ENCODE data around the gene KPNA4.

The KPNA4 gene

GRCh38 chr3:160449636-160450598 is 115.5 kb downstream of the KPNA4 start, which contains the start of gene TRIM59:
Gene TRIM59, minus strand, starts transcription at chr3:160449786. Its CDS starts 10,603 bp downstream, at chr3:160439183.
- DNase-seq (ENCODE audit: low read depth): peak; percentile 93

GRCh38 chr3:160448845-160449635 is 116.3 kb downstream of the KPNA4 start:
- DNase-seq (ENCODE audit: low read depth): no peak

- no peak for DNase-seq (ENCODE audit: low read depth)
Measured at GRCh38 chr3:160447544-160447943, 117.8 kb downstream of the KPNA4 start.

GRCh38 chr3:160446522-160447056 is 118.8 kb downstream of the KPNA4 start:
- DNase-seq (ENCODE audit: low read depth): no peak

- DNase-seq (ENCODE audit: low read depth): no peak
Measured at GRCh38 chr3:160445854-160446253, 119.5 kb downstream of the KPNA4 start.
